HCT116 (cell line): Measurements from ENCODE around the gene SCNN1B. TPM values are rescaled to one million over a fixed set of nuclear protein-coding genes. Genes with fewer than 3 reads are reported as not detected.

Experiments
- ATAC-seq: fragments of 200-7000 bp; cut with Tn5 transposase; 2 replicates; pipeline ENCODE4 v1.9.1; 2020; ENCODE audit warnings: mild to moderate bottlenecking, moderate library complexity
- BruUV-seq: library from RNA; stranded (reverse); fragments of 400-500 nt; replicated peaks from 2 replicates; lab custom pipeline; 2021; lab: Mats Ljungman, UMichigan
- CTCF ChIA-PET: fragments of 300-600 bp; sonication (Branson Sonifier 250); formaldehyde crosslinking; loops from one replicate; lab custom pipeline; 2021; ENCODE audit warnings: antibody characterized with exemption; lab: Charles Lee
- POLR2A ChIA-PET: fragments of 300-600, 350-600 bp; sonication (Branson Sonifier 250); formaldehyde crosslinking; loops from one replicate; lab custom pipeline; 2021; ENCODE audit warnings: antibody characterized with exemption; lab: Charles Lee
- RAD21 ChIA-PET, 2 experiments: fragments of 300-600 bp; sonication (Branson Sonifier 250); formaldehyde crosslinking; loops; one replicate each; lab custom pipeline; 2023; ENCODE audit warnings: low total read pairs in 2 of 2; ENCODE audit not compliant: uncharacterized antibody in 2 of 2, unreplicated experiment in 2 of 2, low non-redundant PET in 1 of 2; lab: Charles Lee
- DNase-seq: peaks from one replicate; pipeline ENCODE4 v3.0.0-alpha.2; 2010; ENCODE audit warnings: low read depth, low spot score
- H2AFZ ChIP-seq: fragments of 200-600 bp; shearing (Covaris generic), sonication (generic); 2 replicates; pipeline ENCODE4 v1.6.1; 2017; ENCODE audit warnings: low read depth, mixed run types, mixed read lengths, antibody characterized with exemption, low read length; ENCODE audit not compliant: poor library complexity, severe bottlenecking
- H3K27ac ChIP-seq: 2 replicates; pipeline ENCODE4 v1.5.1; 2012; ENCODE audit warnings: low read depth, low read length
- H3K27me3 ChIP-seq: fragments of 200-600 bp; sonication (generic); 2 replicates; pipeline ENCODE4 v1.6.1; 2016; ENCODE audit warnings: mixed run types, low read length, mixed read lengths; ENCODE audit not compliant: insufficient read depth
- H3K36me3 ChIP-seq, 2 experiments: fragments of 200-500 bp in 1 of 2; fragments of 200-600 bp in 1 of 2; sonication (Bioruptor generic) in 1 of 2; sonication (generic) in 1 of 2; 2 replicates each; pipeline versions ENCODE4 v1.5.1 to v1.6.1; 2014 to 2016; ENCODE audit warnings: low read length in 2 of 2, inconsistent platforms in 1 of 2, mixed read lengths in 1 of 2, mixed run types in 1 of 2; ENCODE audit not compliant: insufficient read depth in 2 of 2, control insufficient read depth in 1 of 2
- H3K4me1 ChIP-seq, 2 experiments: fragments of 200-600 bp in 1 of 2; sonication (generic) in 1 of 2; 2 replicates each; pipeline versions ENCODE4 v1.5.1 to v1.6.1; 2012 to 2017; ENCODE audit warnings: low read length in 2 of 2, inconsistent platforms in 1 of 2, mild to moderate bottlenecking in 1 of 2, mixed read lengths in 1 of 2, mixed run types in 1 of 2, moderate library complexity in 1 of 2; ENCODE audit not compliant: insufficient read depth in 2 of 2, control insufficient read depth in 1 of 2
- H3K4me2 ChIP-seq: fragments of 200-600 bp; sonication (generic); 2 replicates; pipeline ENCODE4 v1.6.1; 2017; ENCODE audit warnings: mixed run types, low read length, mixed read lengths
- H3K4me3 ChIP-seq, 2 experiments: fragments of 200-600 bp in 1 of 2; sonication (generic) in 1 of 2; replicated peaks in 1 of 2; 2 replicates each; pipeline ENCODE4 v1.5.1; 2011 to 2016; ENCODE audit warnings: low read length in 2 of 2, control low read depth in 1 of 2, low read depth in 1 of 2, mild to moderate bottlenecking in 1 of 2, mixed read lengths in 1 of 2, mixed run types in 1 of 2
- H3K79me2 ChIP-seq: fragments of 200-600 bp; sonication (generic); 2 replicates; pipeline ENCODE4 v1.6.1; 2017; ENCODE audit warnings: mild to moderate bottlenecking, mixed run types, low read length, moderate library complexity, mixed read lengths; ENCODE audit not compliant: insufficient read depth
- H3K9ac ChIP-seq: fragments of 200-600 bp; sonication (generic); 2 replicates; pipeline ENCODE4 v1.6.1; 2016; ENCODE audit warnings: low read length, mixed read lengths
- H3K9me2 ChIP-seq: fragments of 200-600 bp; sonication (generic), shearing (Covaris generic); 2 replicates; pipeline ENCODE4 v1.6.1; 2017; ENCODE audit warnings: mixed run types, mild to moderate bottlenecking, moderate library complexity; ENCODE audit not compliant: insufficient read depth
- H3K9me3 ChIP-seq, 2 experiments: fragments of 200-500 bp in 1 of 2; fragments of 200-600 bp in 1 of 2; sonication (Bioruptor generic) in 1 of 2; sonication (generic) in 1 of 2; 2 replicates each; pipeline ENCODE4 v1.6.1; 2014 to 2017; ENCODE audit warnings: low read length in 2 of 2, mixed read lengths in 2 of 2, inconsistent platforms in 1 of 2, low read depth in 1 of 2, mild to moderate bottlenecking in 1 of 2, mixed run types in 1 of 2, moderate library complexity in 1 of 2; ENCODE audit not compliant: control insufficient read depth in 1 of 2, insufficient read depth in 1 of 2
- H4K20me1 ChIP-seq: fragments of 200-600 bp; sonication (generic), shearing (Covaris generic); 2 replicates; pipeline ENCODE4 v1.6.1; 2017; ENCODE audit warnings: mixed run types, mild to moderate bottlenecking, moderate library complexity; ENCODE audit not compliant: insufficient read depth
- CEBPB ChIP-seq: IDR thresholded peaks from 2 replicates; pipeline ENCODE4 v1.6.1; 2012; ENCODE audit warnings: low read depth
- ELF1 ChIP-seq: IDR thresholded peaks from 2 replicates; pipeline ENCODE4 v1.6.1; 2012; ENCODE audit warnings: low read depth, borderline replicate concordance
- EZH2 ChIP-seq: fragments of 200-600 bp; sonication (generic); IDR thresholded peaks from 2 replicates; pipeline ENCODE4 v1.6.1; 2017; ENCODE audit warnings: antibody characterized with exemption, mixed run types
- EZH2phosphoT487 ChIP-seq: fragments of 200-600 bp; IDR thresholded peaks from 2 replicates; pipeline ENCODE4 v1.6.1; 2018; ENCODE audit warnings: antibody characterized with exemption, borderline replicate concordance
- FOSL1 ChIP-seq: IDR thresholded peaks from 2 replicates; pipeline ENCODE4 v1.6.1; 2012; ENCODE audit warnings: low read depth
- JUND ChIP-seq: IDR thresholded peaks from 2 replicates; pipeline ENCODE4 v1.6.1; 2012
- POLR2A ChIP-seq: IDR thresholded peaks from 2 replicates; pipeline ENCODE4 v1.7.0; 2011; ENCODE audit warnings: borderline replicate concordance; ENCODE audit not compliant: insufficient read depth, insufficient read length; ENCODE audit errors: extremely low read depth
- POLR2AphosphoS5 ChIP-seq: IDR thresholded peaks from 2 replicates; pipeline ENCODE4 v1.6.1; 2011; ENCODE audit warnings: mild to moderate bottlenecking, low read depth, low read length, moderate library complexity
- RAD21 ChIP-seq: IDR thresholded peaks from 2 replicates; pipeline ENCODE4 v1.6.1; 2012; ENCODE audit warnings: low read depth, mild to moderate bottlenecking
- SIN3A ChIP-seq: IDR thresholded peaks from 2 replicates; pipeline ENCODE4 v1.6.1; 2012; ENCODE audit warnings: low read depth
- SP1 ChIP-seq: IDR thresholded peaks from 2 replicates; pipeline ENCODE4 v1.6.1; 2012; ENCODE audit warnings: low read depth
- SRF ChIP-seq: IDR thresholded peaks from 2 replicates; pipeline ENCODE4 v1.6.1; 2012; ENCODE audit warnings: low read depth
- TCF7L2 ChIP-seq: IDR thresholded peaks from 2 replicates; pipeline ENCODE4 v1.7.0; 2011; ENCODE audit warnings: borderline replicate concordance, inconsistent platforms; ENCODE audit not compliant: insufficient read depth, insufficient read length; ENCODE audit errors: extremely low read depth
- YY1 ChIP-seq: IDR thresholded peaks from 2 replicates; pipeline ENCODE4 v1.6.1; 2011; ENCODE audit warnings: low read length, low read depth, moderate library complexity, mild to moderate bottlenecking; ENCODE audit not compliant: insufficient replicate concordance; ENCODE audit errors: extremely low read depth
- ZFX ChIP-seq: fragments of 450-650 bp; IDR thresholded peaks from 2 replicates; pipeline ENCODE4 v1.6.1; 2017
- intact Hi-C: fragments of 100-400 bp; cut with micrococcal nuclease; formaldehyde crosslinking; loops from 2 replicates; pipeline ENCODE4 v1.10.0; 2022
- total RNA-seq: library from RNA; stranded (reverse); gene quantifications from one replicate; pipeline ENCODE4 v1.2.1, GENCODE V29; 2021; ENCODE audit not compliant: unreplicated experiment
- TF ChIP-seq, protein P1 (sequence below): IDR thresholded peaks from 2 replicates; pipeline ENCODE4 v1.6.1; 2012
- TF ChIP-seq, protein P2 (sequence below): IDR thresholded peaks from 2 replicates; pipeline ENCODE4 v1.6.1; 2012; ENCODE audit warnings: low read depth
- TF ChIP-seq, protein P3 (sequence below), 3 experiments: fragments of 200-600 bp in 1 of 3; sonication (generic) in 1 of 3; IDR thresholded peaks in 2 of 3; conservative IDR thresholded peaks in 1 of 3; 2 replicates each; pipeline ENCODE4 v1.5.1; 2012 to 2017; ENCODE audit warnings: low read depth in 2 of 3, low read length in 2 of 3, antibody characterized with exemption in 1 of 3, borderline replicate concordance in 1 of 3, control low read depth in 1 of 3, mild to moderate bottlenecking in 1 of 3, mixed read lengths in 1 of 3, mixed run types in 1 of 3, moderate library complexity in 1 of 3; ENCODE audit not compliant: insufficient read depth in 1 of 3
- TF ChIP-seq, protein P4 (sequence below): IDR thresholded peaks from 2 replicates; pipeline ENCODE4 v1.6.1; 2012

SCNN1B gene
- total RNA-seq, 1 experiment from 2014 or later: 0.37 TPM

DNA sequence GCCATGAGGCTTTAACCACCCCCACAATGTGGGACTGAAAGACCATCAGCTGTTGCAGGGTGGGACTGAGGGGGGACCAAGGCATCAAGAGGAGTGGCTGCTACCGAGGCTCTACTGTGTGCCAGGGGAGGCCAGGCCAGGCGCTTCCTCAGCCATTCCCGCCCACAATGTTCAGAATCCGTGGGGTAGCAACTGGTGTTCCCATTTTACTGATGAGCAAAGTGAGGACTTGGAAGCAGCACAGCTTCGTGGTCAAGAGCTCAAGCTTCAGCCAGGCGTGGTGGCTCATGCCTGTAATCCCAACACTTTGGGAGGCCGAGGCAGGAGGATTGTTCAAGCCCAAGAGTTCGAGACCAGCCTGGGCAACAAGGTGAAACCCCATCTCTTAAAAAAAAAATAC is 65.9 kb downstream of the SCNN1B start:
- TF ChIP-seq, protein P1, sequence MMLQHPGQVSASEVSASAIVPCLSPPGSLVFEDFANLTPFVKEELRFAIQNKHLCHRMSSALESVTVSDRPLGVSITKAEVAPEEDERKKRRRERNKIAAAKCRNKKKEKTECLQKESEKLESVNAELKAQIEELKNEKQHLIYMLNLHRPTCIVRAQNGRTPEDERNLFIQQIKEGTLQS: no peak
- TF ChIP-seq CEBPB: no peak
- TF ChIP-seq, protein P2, sequence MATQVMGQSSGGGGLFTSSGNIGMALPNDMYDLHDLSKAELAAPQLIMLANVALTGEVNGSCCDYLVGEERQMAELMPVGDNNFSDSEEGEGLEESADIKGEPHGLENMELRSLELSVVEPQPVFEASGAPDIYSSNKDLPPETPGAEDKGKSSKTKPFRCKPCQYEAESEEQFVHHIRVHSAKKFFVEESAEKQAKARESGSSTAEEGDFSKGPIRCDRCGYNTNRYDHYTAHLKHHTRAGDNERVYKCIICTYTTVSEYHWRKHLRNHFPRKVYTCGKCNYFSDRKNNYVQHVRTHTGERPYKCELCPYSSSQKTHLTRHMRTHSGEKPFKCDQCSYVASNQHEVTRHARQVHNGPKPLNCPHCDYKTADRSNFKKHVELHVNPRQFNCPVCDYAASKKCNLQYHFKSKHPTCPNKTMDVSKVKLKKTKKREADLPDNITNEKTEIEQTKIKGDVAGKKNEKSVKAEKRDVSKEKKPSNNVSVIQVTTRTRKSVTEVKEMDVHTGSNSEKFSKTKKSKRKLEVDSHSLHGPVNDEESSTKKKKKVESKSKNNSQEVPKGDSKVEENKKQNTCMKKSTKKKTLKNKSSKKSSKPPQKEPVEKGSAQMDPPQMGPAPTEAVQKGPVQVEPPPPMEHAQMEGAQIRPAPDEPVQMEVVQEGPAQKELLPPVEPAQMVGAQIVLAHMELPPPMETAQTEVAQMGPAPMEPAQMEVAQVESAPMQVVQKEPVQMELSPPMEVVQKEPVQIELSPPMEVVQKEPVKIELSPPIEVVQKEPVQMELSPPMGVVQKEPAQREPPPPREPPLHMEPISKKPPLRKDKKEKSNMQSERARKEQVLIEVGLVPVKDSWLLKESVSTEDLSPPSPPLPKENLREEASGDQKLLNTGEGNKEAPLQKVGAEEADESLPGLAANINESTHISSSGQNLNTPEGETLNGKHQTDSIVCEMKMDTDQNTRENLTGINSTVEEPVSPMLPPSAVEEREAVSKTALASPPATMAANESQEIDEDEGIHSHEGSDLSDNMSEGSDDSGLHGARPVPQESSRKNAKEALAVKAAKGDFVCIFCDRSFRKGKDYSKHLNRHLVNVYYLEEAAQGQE: no peak
- no peak for TF ChIP-seq EZH2
- TF ChIP-seq, protein P3, sequence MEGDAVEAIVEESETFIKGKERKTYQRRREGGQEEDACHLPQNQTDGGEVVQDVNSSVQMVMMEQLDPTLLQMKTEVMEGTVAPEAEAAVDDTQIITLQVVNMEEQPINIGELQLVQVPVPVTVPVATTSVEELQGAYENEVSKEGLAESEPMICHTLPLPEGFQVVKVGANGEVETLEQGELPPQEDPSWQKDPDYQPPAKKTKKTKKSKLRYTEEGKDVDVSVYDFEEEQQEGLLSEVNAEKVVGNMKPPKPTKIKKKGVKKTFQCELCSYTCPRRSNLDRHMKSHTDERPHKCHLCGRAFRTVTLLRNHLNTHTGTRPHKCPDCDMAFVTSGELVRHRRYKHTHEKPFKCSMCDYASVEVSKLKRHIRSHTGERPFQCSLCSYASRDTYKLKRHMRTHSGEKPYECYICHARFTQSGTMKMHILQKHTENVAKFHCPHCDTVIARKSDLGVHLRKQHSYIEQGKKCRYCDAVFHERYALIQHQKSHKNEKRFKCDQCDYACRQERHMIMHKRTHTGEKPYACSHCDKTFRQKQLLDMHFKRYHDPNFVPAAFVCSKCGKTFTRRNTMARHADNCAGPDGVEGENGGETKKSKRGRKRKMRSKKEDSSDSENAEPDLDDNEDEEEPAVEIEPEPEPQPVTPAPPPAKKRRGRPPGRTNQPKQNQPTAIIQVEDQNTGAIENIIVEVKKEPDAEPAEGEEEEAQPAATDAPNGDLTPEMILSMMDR (IDR thresholded peaks at IDR 0.05 in 2 of 3, conservative IDR thresholded peaks at IDR 0.05 in 1 of 3; ENCODE audit: borderline replicate concordance in 1 of 3, insufficient read depth in 1 of 3, low read depth in 2 of 3, low read length in 2 of 3): no peak
- TF ChIP-seq RAD21: no peak
- no peak for TF ChIP-seq ZFX
- no peak for TF ChIP-seq POLR2A
- no peak for TF ChIP-seq EZH2phosphoT487
- no peak for TF ChIP-seq ELF1
- no peak for TF ChIP-seq SIN3A
- no peak for TF ChIP-seq TCF7L2
- TF ChIP-seq YY1: no peak
- no peak for TF ChIP-seq POLR2AphosphoS5
- TF ChIP-seq SRF: no peak
- TF ChIP-seq JUND: no peak
- TF ChIP-seq SP1: no peak
- TF ChIP-seq, protein P4, sequence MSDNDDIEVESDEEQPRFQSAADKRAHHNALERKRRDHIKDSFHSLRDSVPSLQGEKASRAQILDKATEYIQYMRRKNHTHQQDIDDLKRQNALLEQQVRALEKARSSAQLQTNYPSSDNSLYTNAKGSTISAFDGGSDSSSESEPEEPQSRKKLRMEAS: no peak
- no peak for TF ChIP-seq FOSL1
- no TSS peak for BruUV-seq
- no peak for ATAC-seq
- intact Hi-C loops: no loop called here
- H3K27ac ChIP-seq: no peak overlapping the region
- no peaks in the 10 kb centered on the region for H3K9me2 ChIP-seq
- H3K79me2 ChIP-seq: no peaks in the 10 kb centered on the region
- ChIA-PET RAD21 (no interaction called here), CTCF (no interaction called here), POLR2A (no interaction called here)
- H3K4me1 ChIP-seq: peaks cover 6 to 11% of the 10 kb centered on the region in 2 experiments; a peak in 3 of 4 replicates
- H3K9me3 ChIP-seq: no peaks in the 10 kb centered on the region
- peak overlapping the region; percentile 44 for H3K4me2 ChIP-seq
- H3K9ac ChIP-seq: no peak overlapping the region
- no peaks in the 10 kb centered on the region for H4K20me1 ChIP-seq
- no peak for DNase-seq
- no peak overlapping the region for H2AFZ ChIP-seq
- no peaks in the 10 kb centered on the region for H3K36me3 ChIP-seq
- no peak overlapping the region for H3K4me3 ChIP-seq
- no peaks in the 10 kb centered on the region for H3K27me3 ChIP-seq
